ENCODE measurements around the gene OR10J4.

The OR10J4 gene

GRCh38 chr1:159430985-159431384, 1.0 kb upstream of the OR10J4 start:
- no peak for DNase-seq (ENCODE audit: extremely low spot score)
- ChIA-PET CTCF (no interaction called here), POLR2A (no interaction called here)
- TF ChIP-seq SUZ12 (IDR thresholded peaks at IDR 0.05), result no peak
- no peak for TF ChIP-seq HDGF (IDR thresholded peaks at IDR 0.05; ENCODE audit: borderline replicate concordance)
- no peak for TF ChIP-seq ARNT (IDR thresholded peaks at IDR 0.05)
- no peak for TF ChIP-seq L3MBTL2 (conservative IDR thresholded peaks at IDR 0.05)
- no peak for TF ChIP-seq NFRKB (IDR thresholded peaks at IDR 0.05)
- TF ChIP-seq BHLHE40 (IDR thresholded peaks at IDR 0.05; ENCODE audit: borderline replicate concordance), result no peak
- TF ChIP-seq ZNF384 (IDR thresholded peaks at IDR 0.05), result no peak
- no peak for TF ChIP-seq PKNOX1 (IDR thresholded peaks at IDR 0.05)
- no peak for TF ChIP-seq SP1 (IDR thresholded peaks at IDR 0.05)

- ChIA-PET POLR2A (no interaction called here), CTCF (no interaction called here)
- no peak for DNase-seq (ENCODE audit: extremely low spot score)
- TF ChIP-seq SP1 (IDR thresholded peaks at IDR 0.05) (no peak), ZNF384 (IDR thresholded peaks at IDR 0.05) (no peak), PKNOX1 (IDR thresholded peaks at IDR 0.05) (no peak), FOXK2 (IDR thresholded peaks at IDR 0.05) (no peak), FOXA1 (IDR thresholded peaks at IDR 0.05) (no peak), ELF4 (IDR thresholded peaks at IDR 0.05) (no peak), NFRKB (IDR thresholded peaks at IDR 0.05) (no peak)
Observed at GRCh38 chr1:159436469-159436868, 4.5 kb downstream of the OR10J4 start.

- POLR2A ChIA-PET, result no interaction called here
- no peak for TF ChIP-seq HDGF (IDR thresholded peaks at IDR 0.05; ENCODE audit: borderline replicate concordance)
- CTCF ChIA-PET, result no interaction called here
- no peak for DNase-seq (ENCODE audit: extremely low spot score)
Observed at GRCh38 chr1:159439422-159439821, 7.4 kb downstream of the OR10J4 start, which contains the start of gene OR10J1. OR10J1 (plus strand) TSS chr1:159439722; CDS start chr1:159439792, 70 bp downstream.

- CTCF ChIA-PET, result no interaction called here
- POLR2A ChIA-PET, result no interaction called here
- no peak for DNase-seq (ENCODE audit: extremely low spot score)
- TF ChIP-seq ARNT (IDR thresholded peaks at IDR 0.05) (no peak), ZNF384 (IDR thresholded peaks at IDR 0.05) (no peak), PKNOX1 (IDR thresholded peaks at IDR 0.05) (no peak), ELF4 (IDR thresholded peaks at IDR 0.05) (no peak), L3MBTL2 (conservative IDR thresholded peaks at IDR 0.05) (no peak), BHLHE40 (IDR thresholded peaks at IDR 0.05; ENCODE audit: borderline replicate concordance) (no peak), SUZ12 (IDR thresholded peaks at IDR 0.05) (no peak), NFRKB (IDR thresholded peaks at IDR 0.05) (no peak), FOXM1 (IDR thresholded peaks at IDR 0.05; ENCODE audit: borderline replicate concordance) (no peak), HDGF (IDR thresholded peaks at IDR 0.05; ENCODE audit: borderline replicate concordance) (no peak)
Observed at GRCh38 chr1:159441360-159441759, 9.4 kb downstream of the OR10J4 start.

- POLR2A ChIA-PET, result no interaction called here
- no peak for DNase-seq (ENCODE audit: extremely low spot score)
- TF ChIP-seq L3MBTL2 (conservative IDR thresholded peaks at IDR 0.05) (no peak), HDGF (IDR thresholded peaks at IDR 0.05; ENCODE audit: borderline replicate concordance) (no peak), TARDBP (IDR thresholded peaks at IDR 0.05) (no peak), FOXA1 (IDR thresholded peaks at IDR 0.05) (no peak), PKNOX1 (IDR thresholded peaks at IDR 0.05) (no peak), FOXK2 (IDR thresholded peaks at IDR 0.05) (no peak), SUZ12 (IDR thresholded peaks at IDR 0.05) (no peak), NFRKB (IDR thresholded peaks at IDR 0.05) (no peak), ELF4 (IDR thresholded peaks at IDR 0.05) (no peak), ZNF384 (IDR thresholded peaks at IDR 0.05) (no peak), ARNT (IDR thresholded peaks at IDR 0.05) (no peak), CTBP1 (IDR thresholded peaks at IDR 0.05; ENCODE audit: borderline replicate concordance) (no peak), LEF1 (IDR thresholded peaks at IDR 0.05; ENCODE audit: borderline replicate concordance) (no peak), BHLHE40 (IDR thresholded peaks at IDR 0.05; ENCODE audit: borderline replicate concordance) (no peak), FOXM1 (IDR thresholded peaks at IDR 0.05; ENCODE audit: borderline replicate concordance) (no peak), SP1 (IDR thresholded peaks at IDR 0.05) (no peak)
- CTCF ChIA-PET, result no interaction called here
Observed at GRCh38 chr1:159442428-159442827, 10.4 kb downstream of the OR10J4 start.

- ChIA-PET POLR2A (no interaction called here), CTCF (no interaction called here)
- TF ChIP-seq L3MBTL2 (conservative IDR thresholded peaks at IDR 0.05), result no peak
- no peak for TF ChIP-seq ELF4 (IDR thresholded peaks at IDR 0.05)
- no peak for TF ChIP-seq BHLHE40 (IDR thresholded peaks at IDR 0.05; ENCODE audit: borderline replicate concordance)
- TF ChIP-seq PKNOX1 (IDR thresholded peaks at IDR 0.05), result no peak
- no peak for TF ChIP-seq CTBP1 (IDR thresholded peaks at IDR 0.05; ENCODE audit: borderline replicate concordance)
- TF ChIP-seq LEF1 (IDR thresholded peaks at IDR 0.05; ENCODE audit: borderline replicate concordance), result no peak
- TF ChIP-seq FOXA1 (IDR thresholded peaks at IDR 0.05), result no peak
- TF ChIP-seq NFRKB (IDR thresholded peaks at IDR 0.05), result no peak
- no peak for TF ChIP-seq SP1 (IDR thresholded peaks at IDR 0.05)
- TF ChIP-seq ARNT (IDR thresholded peaks at IDR 0.05), result no peak
- TF ChIP-seq ZNF384 (IDR thresholded peaks at IDR 0.05), result no peak
- no peak for TF ChIP-seq FOXM1 (IDR thresholded peaks at IDR 0.05; ENCODE audit: borderline replicate concordance)
- no peak for TF ChIP-seq SUZ12 (IDR thresholded peaks at IDR 0.05)
- TF ChIP-seq HDGF (IDR thresholded peaks at IDR 0.05; ENCODE audit: borderline replicate concordance), result no peak
- TF ChIP-seq FOXK2 (IDR thresholded peaks at IDR 0.05), result no peak
- TF ChIP-seq TARDBP (IDR thresholded peaks at IDR 0.05), result no peak
- DNase-seq (ENCODE audit: extremely low spot score), result no peak
Observed at GRCh38 chr1:159443066-159443750, 11.2 kb downstream of the OR10J4 start.

Data from HEK293T (cell line).